ENCODE data around the gene CAV1. TPM values are rescaled to one million over a fixed set of nuclear protein-coding genes. Genes with fewer than 3 reads are reported as not detected.

The CAV1 gene
- total RNA-seq, 1 experiment from 2014 or later, result 20.2 TPM

DNA sequence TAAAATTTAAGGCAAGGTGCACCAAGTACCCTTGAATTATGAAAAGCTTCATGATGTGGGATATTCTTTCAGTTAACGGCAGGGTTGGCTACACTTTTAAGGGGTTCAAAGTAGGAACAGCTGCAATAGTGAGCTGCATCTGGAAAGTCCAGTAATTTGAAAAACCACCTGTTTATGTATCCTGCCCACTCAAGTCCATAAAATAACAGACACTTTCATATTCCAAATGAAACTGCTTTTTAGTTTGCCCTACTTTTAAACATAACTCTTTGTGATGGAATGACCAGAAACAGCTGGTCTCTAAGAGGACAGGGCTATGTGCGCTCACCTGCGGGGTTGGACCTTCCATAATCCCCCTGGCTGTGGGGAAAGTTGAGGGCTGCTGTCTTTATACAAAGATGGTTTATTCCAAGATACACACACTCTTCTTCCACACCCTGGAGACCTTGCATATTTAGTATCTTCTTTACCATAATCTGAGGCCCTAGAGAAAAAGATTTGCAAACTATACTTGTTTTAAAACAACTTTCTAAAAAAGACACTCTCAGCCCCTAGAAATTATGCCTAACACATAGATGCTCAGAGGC is 7.4 kb downstream of the CAV1 start:
- H3K79me1 ChIP-seq (ENCODE audit: insufficient read depth, low read depth, low read length, poor library complexity, severe bottlenecking), result no peaks in the 10 kb centered on the region
- no peaks in the 10 kb centered on the region for H3K79me2 ChIP-seq (ENCODE audit: insufficient read depth, low read length)
- H2AK5ac ChIP-seq (ENCODE audit: insufficient read length, low read length), result no peak overlapping the region
- H3K9ac ChIP-seq (ENCODE audit: extremely low read depth, insufficient read length, low read length), result no peak overlapping the region
- H3K4me2 ChIP-seq (ENCODE audit: insufficient read depth, insufficient read length, low read length), result no peak overlapping the region
- H2BK15ac ChIP-seq (ENCODE audit: low read depth, low read length), result no peak overlapping the region
- H3K27ac ChIP-seq (ENCODE audit: insufficient read length, low read depth, low read length), result no peak overlapping the region
- no peak for TF ChIP-seq CTCF (conservative IDR thresholded peaks at IDR 0.05)
- peaks cover 6% of the 10 kb centered on the region for H3K27me3 Mint-ChIP-seq (ENCODE audit: low read depth)
- no peaks in the 10 kb centered on the region; a peak in 1 of 5 replicates for H3K9me3 Mint-ChIP-seq
- peaks cover 8 to 15% of the 10 kb centered on the region in 2 experiments for H3K4me1 Mint-ChIP-seq
- no peak overlapping the region for H3K14ac ChIP-seq (ENCODE audit: insufficient read depth, low read length)
- H3K4ac ChIP-seq (ENCODE audit: low read depth, low read length), result no peak overlapping the region
- no peak for DNase-seq
- WGBS (ENCODE audit: extremely low coverage, insufficient read length, low lambda C conversion rate), result no CpG with 5 or more reads among the region's 3 CpGs
- no peak overlapping the region for H2AFZ ChIP-seq (ENCODE audit: low read length)
- no peak overlapping the region for H2BK120ac ChIP-seq (ENCODE audit: low read depth, low read length, poor library complexity, severe bottlenecking)
- no peaks in the 10 kb centered on the region for H3K4me1 ChIP-seq (ENCODE audit: insufficient read depth, low read length)
- H3K23me2 ChIP-seq (ENCODE audit: insufficient read length, low read depth, low read length, poor library complexity, severe bottlenecking), result no peaks in the 10 kb centered on the region
- H3K56ac ChIP-seq (ENCODE audit: insufficient read length, low read depth, low read length), result no peak overlapping the region
- no peak overlapping the region for H4K5ac ChIP-seq (ENCODE audit: insufficient read length, low read depth, low read length)
- no peak overlapping the region for H3K23ac ChIP-seq (ENCODE audit: insufficient read length, low read depth, low read length)
- no peak overlapping the region for H2BK5ac ChIP-seq (ENCODE audit: insufficient read length, low read length)
- no peaks in the 10 kb centered on the region for H3K9me3 ChIP-seq (ENCODE audit: control insufficient read depth, low read depth, low read length)
- no peak overlapping the region for H3T11ph ChIP-seq (ENCODE audit: low read length)
- H3K4me3 Mint-ChIP-seq, result no peak overlapping the region
- H3K27me3 ChIP-seq (ENCODE audit: insufficient read depth, low read length), result no peaks in the 10 kb centered on the region
- no peaks in the 10 kb centered on the region for H4K20me1 ChIP-seq (ENCODE audit: control insufficient read depth, insufficient read depth, insufficient read length)
- H2BK12ac ChIP-seq (ENCODE audit: insufficient read length, low read depth, low read length), result no peak overlapping the region
- no peak overlapping the region for H3K18ac ChIP-seq (ENCODE audit: insufficient read length, low read depth, low read length)
- H4K8ac ChIP-seq (replicated peaks; ENCODE audit: insufficient read length, low read depth, low read length), result no peak overlapping the region
- no peak overlapping the region for H4K91ac ChIP-seq (ENCODE audit: insufficient read length, low read depth, low read length)
- peaks cover 0 to 5% (median 0%) of the 10 kb centered on the region in 3 experiments; a peak in 2 of 7 replicates for H3K36me3 Mint-ChIP-seq (ENCODE audit: insufficient read depth in 1 of 3, low read depth in 3 of 3)
- H2BK20ac ChIP-seq (ENCODE audit: low read depth, low read length, poor library complexity, severe bottlenecking), result no peak overlapping the region
- no peak overlapping the region for H3K27ac Mint-ChIP-seq

Data from H9 (cell line).